Stimulated activated naive CD8-positive, alpha-beta T cell treated with anti-CD3 and anti-CD28 coated beads, Interleukin-15, Interleukin-2, amounts not matched to agents 100 ng/mL and 50 ng/mL, for 24 hours (primary cell): Measurements from ENCODE around the gene EDAR.
A peak's percentile ranks its signal among the peaks of the same experiment; 100 is the strongest.

ENCODE experiments used
- H3K27ac Mint-ChIP-seq: one replicate; pipeline ENCODE4 v1.8.0; 2021; ENCODE audit warnings: mild to moderate bottlenecking, mixed read lengths
- H3K27me3 Mint-ChIP-seq: one replicate; pipeline ENCODE4 v1.8.0; 2021; ENCODE audit warnings: mixed read lengths
- H3K36me3 Mint-ChIP-seq: one replicate; pipeline ENCODE4 v1.8.0; 2021; ENCODE audit warnings: low read depth, mixed read lengths
- H3K4me1 Mint-ChIP-seq: one replicate; pipeline ENCODE4 v1.8.0; 2021; ENCODE audit warnings: low read depth, mixed read lengths
- H3K4me3 Mint-ChIP-seq: one replicate; pipeline ENCODE4 v1.8.0; 2021; ENCODE audit warnings: mild to moderate bottlenecking, mixed read lengths
- H3K9me3 Mint-ChIP-seq: one replicate; pipeline ENCODE4 v1.8.0; 2021; ENCODE audit warnings: mixed read lengths

Gene EDAR

GRCh38 chr2:108963057-108963456 lies 26.0 kb downstream of the EDAR start:
- Mint-ChIP-seq H3K9me3 (no peaks in the 10 kb centered on the region), H3K4me1 (peaks cover 68% of the 10 kb centered on the region), H3K27me3 (no peaks in the 10 kb centered on the region), H3K4me3 (no peak overlapping the region), H3K36me3 (no peaks in the 10 kb centered on the region), H3K27ac (no peak overlapping the region)

- no peaks in the 10 kb centered on the region for H3K36me3 Mint-ChIP-seq
- no peaks in the 10 kb centered on the region for H3K9me3 Mint-ChIP-seq
- H3K4me3 Mint-ChIP-seq, result no peak overlapping the region
- H3K27ac Mint-ChIP-seq, result no peak overlapping the region
- peaks cover 69% of the 10 kb centered on the region for H3K4me1 Mint-ChIP-seq
- no peaks in the 10 kb centered on the region for H3K27me3 Mint-ChIP-seq
These were observed 27.2 kb downstream of the EDAR start for GRCh38 chr2:108961796-108962195.

GRCh38 chr2:108960006-108960405 lies 29.0 kb downstream of the EDAR start:
- H3K4me1 Mint-ChIP-seq, result peaks cover 56% of the 10 kb centered on the region
- H3K27me3 Mint-ChIP-seq, result no peaks in the 10 kb centered on the region
- no peak overlapping the region for H3K27ac Mint-ChIP-seq
- H3K4me3 Mint-ChIP-seq, result no peak overlapping the region
- no peaks in the 10 kb centered on the region for H3K36me3 Mint-ChIP-seq
- H3K9me3 Mint-ChIP-seq, result no peaks in the 10 kb centered on the region

- H3K27me3 Mint-ChIP-seq, result no peaks in the 10 kb centered on the region
- no peaks in the 10 kb centered on the region for H3K9me3 Mint-ChIP-seq
- no peak overlapping the region for H3K4me3 Mint-ChIP-seq
- H3K27ac Mint-ChIP-seq, result no peak overlapping the region
- no peaks in the 10 kb centered on the region for H3K36me3 Mint-ChIP-seq
- H3K4me1 Mint-ChIP-seq, result peaks cover 50% of the 10 kb centered on the region
These were observed 29.6 kb downstream of the EDAR start for GRCh38 chr2:108959401-108959800.

GRCh38 chr2:108958632-108959341 lies 30.2 kb downstream of the EDAR start:
- no peak overlapping the region for H3K27ac Mint-ChIP-seq
- no peaks in the 10 kb centered on the region for H3K36me3 Mint-ChIP-seq
- no peak overlapping the region for H3K4me3 Mint-ChIP-seq
- H3K27me3 Mint-ChIP-seq, result no peaks in the 10 kb centered on the region
- H3K4me1 Mint-ChIP-seq, result peaks cover 44% of the 10 kb centered on the region
- H3K9me3 Mint-ChIP-seq, result no peaks in the 10 kb centered on the region

GRCh38 chr2:108958002-108958401 lies 31.0 kb downstream of the EDAR start:
- Mint-ChIP-seq H3K36me3 (no peaks in the 10 kb centered on the region), H3K9me3 (peaks cover 5% of the 10 kb centered on the region), H3K4me3 (peak overlapping the region; percentile 53), H3K27me3 (no peaks in the 10 kb centered on the region), H3K27ac (peak overlapping the region; percentile 21), H3K4me1 (peaks cover 37% of the 10 kb centered on the region)

- peaks cover 37% of the 10 kb centered on the region for H3K4me1 Mint-ChIP-seq
- H3K4me3 Mint-ChIP-seq, result no peak overlapping the region
- H3K27ac Mint-ChIP-seq, result no peak overlapping the region
- H3K36me3 Mint-ChIP-seq, result peaks cover 5% of the 10 kb centered on the region
- H3K27me3 Mint-ChIP-seq, result no peaks in the 10 kb centered on the region
- peaks cover 20% of the 10 kb centered on the region for H3K9me3 Mint-ChIP-seq
These were observed 32.6 kb downstream of the EDAR start for GRCh38 chr2:108956375-108956774.

- Mint-ChIP-seq H3K4me3 (no peak overlapping the region), H3K27me3 (no peaks in the 10 kb centered on the region), H3K4me1 (peaks cover 3% of the 10 kb centered on the region), H3K27ac (no peak overlapping the region), H3K36me3 (peaks cover 16% of the 10 kb centered on the region), H3K9me3 (peaks cover 48% of the 10 kb centered on the region)
These were observed 38.5 kb downstream of the EDAR start for GRCh38 chr2:108950369-108951135.

GRCh38 chr2:108949316-108950239 lies 39.4 kb downstream of the EDAR start:
- Mint-ChIP-seq H3K4me1 (peaks cover 3% of the 10 kb centered on the region), H3K27me3 (no peaks in the 10 kb centered on the region), H3K27ac (no peak overlapping the region), H3K36me3 (peaks cover 16% of the 10 kb centered on the region), H3K9me3 (peaks cover 48% of the 10 kb centered on the region), H3K4me3 (no peak overlapping the region)

- Mint-ChIP-seq H3K4me3 (no peak overlapping the region), H3K27me3 (no peaks in the 10 kb centered on the region), H3K36me3 (peaks cover 12% of the 10 kb centered on the region), H3K4me1 (peaks cover 3% of the 10 kb centered on the region), H3K9me3 (peaks cover 37% of the 10 kb centered on the region), H3K27ac (no peak overlapping the region)
These were observed 41.6 kb downstream of the EDAR start for GRCh38 chr2:108947271-108947907.

GRCh38 chr2:108946442-108946841 lies 42.6 kb downstream of the EDAR start:
- peaks cover 12% of the 10 kb centered on the region for H3K36me3 Mint-ChIP-seq
- no peak overlapping the region for H3K4me3 Mint-ChIP-seq
- H3K27ac Mint-ChIP-seq, result no peak overlapping the region
- H3K9me3 Mint-ChIP-seq, result peaks cover 28% of the 10 kb centered on the region
- H3K27me3 Mint-ChIP-seq, result no peaks in the 10 kb centered on the region
- peaks cover 3% of the 10 kb centered on the region for H3K4me1 Mint-ChIP-seq

GRCh38 chr2:108945969-108946368 lies 43.1 kb downstream of the EDAR start:
- Mint-ChIP-seq H3K36me3 (peaks cover 12% of the 10 kb centered on the region), H3K4me3 (no peak overlapping the region), H3K27ac (no peak overlapping the region), H3K9me3 (peaks cover 28% of the 10 kb centered on the region), H3K27me3 (no peaks in the 10 kb centered on the region), H3K4me1 (peaks cover 3% of the 10 kb centered on the region)

- Mint-ChIP-seq H3K36me3 (peaks cover 12% of the 10 kb centered on the region), H3K4me1 (peaks cover 3% of the 10 kb centered on the region), H3K27ac (no peak overlapping the region), H3K27me3 (no peaks in the 10 kb centered on the region), H3K4me3 (no peak overlapping the region), H3K9me3 (peaks cover 28% of the 10 kb centered on the region)
These were observed 44.3 kb downstream of the EDAR start for GRCh38 chr2:108944601-108945331.

- Mint-ChIP-seq H3K27ac (no peak overlapping the region), H3K9me3 (peaks cover 24% of the 10 kb centered on the region), H3K4me3 (no peak overlapping the region), H3K4me1 (peaks cover 6% of the 10 kb centered on the region), H3K27me3 (no peaks in the 10 kb centered on the region), H3K36me3 (peaks cover 12% of the 10 kb centered on the region)
These were observed 45.3 kb downstream of the EDAR start for GRCh38 chr2:108943751-108944150.
